Naive thymus-derived CD4-positive, alpha-beta T cell (primary cell): ENCODE data around the gene AFDN. TPM values are rescaled to one million over a fixed set of nuclear protein-coding genes. Genes with fewer than 3 reads are reported as not detected.

Source experiments
- ATAC-seq: fragments of 150-1000 bp; cut with Tn5 transposase; 2 replicates; pipeline ENCODE4 v1.10.0; 2021; ENCODE audit warnings: mild to moderate bottlenecking, moderate library complexity
- CTCF ChIA-PET: fragments of 350-600 bp; sonication (Branson Sonifier 250); formaldehyde crosslinking; loops from one replicate; lab custom pipeline; 2021; ENCODE audit warnings: antibody characterized with exemption; lab: Charles Lee
- POLR2A ChIA-PET: fragments of 350-600 bp; sonication (Branson Sonifier 250); formaldehyde crosslinking; loops from one replicate; lab custom pipeline; 2021; ENCODE audit warnings: antibody characterized with exemption, inconsistent platforms; lab: Charles Lee
- DNase-seq, 9 donors: peaks; one replicate each; pipeline versions ENCODE4 v3.0.0 to v3.0.0-alpha.2; 2020 to 2022; ENCODE audit warnings: mixed read lengths in 1 of 9
- H3K27ac ChIP-seq: one replicate; pipeline ENCODE4 v1.7.0; 2013; ENCODE audit warnings: mild to moderate bottlenecking, low read depth, low read length, moderate library complexity
- H3K27me3 ChIP-seq, 2 donors: one replicate each; pipeline ENCODE4 v1.7.0; 2013; ENCODE audit warnings: low read length in 2 of 2, mild to moderate bottlenecking in 2 of 2, moderate library complexity in 2 of 2; ENCODE audit not compliant: control insufficient read depth in 2 of 2, insufficient read depth in 2 of 2
- H3K36me3 ChIP-seq, 3 experiments: 1 replicate in 2 of 3; 2 replicates in 1 of 3; pipeline ENCODE4 v1.7.0; 2013; ENCODE audit warnings: low read length in 3 of 3, mild to moderate bottlenecking in 3 of 3, moderate library complexity in 1 of 3; ENCODE audit not compliant: insufficient read depth in 3 of 3, control insufficient read depth in 2 of 3
- H3K4me1 ChIP-seq, 2 donors: one replicate each; pipeline ENCODE4 v1.7.0; 2013; ENCODE audit warnings: low read length in 2 of 2, mild to moderate bottlenecking in 2 of 2, moderate library complexity in 1 of 2; ENCODE audit not compliant: control insufficient read depth in 2 of 2, insufficient read depth in 2 of 2
- H3K4me3 ChIP-seq: 2 replicates; pipeline ENCODE4 v1.7.0; 2013; ENCODE audit warnings: mild to moderate bottlenecking, low read length
- H3K9me3 ChIP-seq, 3 experiments: 1 replicate in 2 of 3; 2 replicates in 1 of 3; pipeline ENCODE4 v1.7.0; 2013; ENCODE audit warnings: low read length in 3 of 3; ENCODE audit not compliant: control insufficient read depth in 2 of 3
- H3K27ac Mint-ChIP-seq, 9 donors: one replicate each; pipeline ENCODE4 v1.8.0; 2020 to 2022; ENCODE audit warnings: mixed read lengths in 9 of 9, mild to moderate bottlenecking in 8 of 9, moderate library complexity in 5 of 9, inconsistent platforms in 2 of 9
- H3K27me3 Mint-ChIP-seq, 5 donors: one replicate each; pipeline ENCODE4 v1.8.0; 2021 to 2022; ENCODE audit warnings: mixed read lengths in 5 of 5, mild to moderate bottlenecking in 1 of 5
- H3K36me3 Mint-ChIP-seq, 5 donors: one replicate each; pipeline ENCODE4 v1.8.0; 2020 to 2022; ENCODE audit warnings: mixed read lengths in 5 of 5, mild to moderate bottlenecking in 3 of 5, inconsistent platforms in 1 of 5
- H3K4me1 Mint-ChIP-seq, 7 donors: one replicate each; pipeline ENCODE4 v1.8.0; 2020 to 2022; ENCODE audit warnings: mixed read lengths in 7 of 7, mild to moderate bottlenecking in 3 of 7, inconsistent platforms in 1 of 7
- H3K4me3 Mint-ChIP-seq, 10 donors: one replicate each; pipeline ENCODE4 v1.8.0; 2020 to 2022; ENCODE audit warnings: mild to moderate bottlenecking in 10 of 10, mixed read lengths in 10 of 10, moderate library complexity in 6 of 10, inconsistent platforms in 2 of 10
- H3K9me3 Mint-ChIP-seq, 11 donors: one replicate each; pipeline ENCODE4 v1.8.0; 2020 to 2022; ENCODE audit warnings: mixed read lengths in 11 of 11, mild to moderate bottlenecking in 4 of 11, inconsistent platforms in 1 of 11, moderate library complexity in 1 of 11
- intact Hi-C, 2 donors: fragments of 100-400 bp; cut with micrococcal nuclease; formaldehyde crosslinking; loops; one replicate each; pipeline ENCODE4 v1.15.1; 2023
- polyA plus RNA-seq, 2 donors: library from polyadenylated mRNA; unstranded; fragments of 300-500 nt; fragmentation: Illumina TruSeq; gene quantifications; one replicate each; pipeline ENCODE4 v1.2.3, GENCODE V29; 2021
- total RNA-seq, 6 experiments: library from RNA in 5 of 6; stranded (reverse) in 5 of 6; gene quantifications; 1 replicate in 5 of 6; 2 replicates in 1 of 6; pipeline ENCODE4 v1.2.3 and lab custom pipeline; 2021 to 2026

The AFDN gene
- total and polyA plus RNA-seq, 7 experiments from 2014 or later, result 0.08 to 55.1 (median 3.6) TPM

GRCh38 chr6:167879612-167880011, 52.9 kb downstream of the AFDN start:
- no peaks in the 10 kb centered on the region for H3K36me3 ChIP-seq
- Mint-ChIP-seq H3K27me3 (peaks cover 0 to 21% (median 8%) of the 10 kb centered on the region in 5 donors), H3K36me3 (peaks cover 0 to 11% (median 0%) of the 10 kb centered on the region in 5 donors), H3K9me3 (no peaks in the 10 kb centered on the region), H3K4me3 (no peak overlapping the region), H3K27ac (no peak overlapping the region), H3K4me1 (no peaks in the 10 kb centered on the region)
- no peak overlapping the region for H3K4me3 ChIP-seq
- no peak for ATAC-seq
- H3K4me1 ChIP-seq, result no peaks in the 10 kb centered on the region
- ChIA-PET CTCF (no interaction called here), POLR2A (no interaction called here)
- intact Hi-C loops, result no loop called here
- no peaks in the 10 kb centered on the region for H3K9me3 ChIP-seq
- H3K27ac ChIP-seq, result no peak overlapping the region
- DNase-seq, result no peak
- no peaks in the 10 kb centered on the region for H3K27me3 ChIP-seq

- H3K36me3 ChIP-seq, result no peaks in the 10 kb centered on the region
- peaks cover 0 to 13% (median 0%) of the 10 kb centered on the region in 5 donors for H3K36me3 Mint-ChIP-seq
- no peak overlapping the region for H3K4me3 Mint-ChIP-seq
- peaks cover 0 to 21% (median 8%) of the 10 kb centered on the region in 5 donors for H3K27me3 Mint-ChIP-seq
- intact Hi-C loops, result no loop called here
- no peak overlapping the region for H3K27ac ChIP-seq
- no peaks in the 10 kb centered on the region for H3K9me3 Mint-ChIP-seq
- H3K4me1 Mint-ChIP-seq, result no peaks in the 10 kb centered on the region
- H3K27me3 ChIP-seq, result no peaks in the 10 kb centered on the region
- ChIA-PET POLR2A (no interaction called here), CTCF (no interaction called here)
- ATAC-seq (no peak), DNase-seq (no peak)
- H3K4me3 ChIP-seq, result no peak overlapping the region
- H3K27ac Mint-ChIP-seq, result no peak overlapping the region
- no peaks in the 10 kb centered on the region for H3K4me1 ChIP-seq
- no peaks in the 10 kb centered on the region for H3K9me3 ChIP-seq
Observed at GRCh38 chr6:167881327-167881726, 54.6 kb downstream of the AFDN start.

GRCh38 chr6:167882244-167882643, 55.5 kb downstream of the AFDN start:
- Histone ChIP-seq H3K4me3 (no peak overlapping the region), H3K9me3 (no peaks in the 10 kb centered on the region), H3K27me3 (no peaks in the 10 kb centered on the region), H3K4me1 (no peaks in the 10 kb centered on the region), H3K36me3 (no peaks in the 10 kb centered on the region), H3K27ac (no peak overlapping the region)
- POLR2A ChIA-PET, result no interaction called here
- no peak for ATAC-seq
- CTCF ChIA-PET, result no interaction called here
- Mint-ChIP-seq H3K4me1 (no peaks in the 10 kb centered on the region), H3K4me3 (no peak overlapping the region), H3K36me3 (peaks cover 0 to 13% (median 0%) of the 10 kb centered on the region in 5 donors), H3K9me3 (no peaks in the 10 kb centered on the region), H3K27ac (no peak overlapping the region), H3K27me3 (peaks cover 0 to 16% (median 8%) of the 10 kb centered on the region in 5 donors)
- intact Hi-C loops, result no loop called here
- no peak for DNase-seq

GRCh38 chr6:167888098-167888497, 61.4 kb downstream of the AFDN start:
- POLR2A ChIA-PET, result no interaction called here
- Histone ChIP-seq H3K27me3 (no peaks in the 10 kb centered on the region), H3K27ac (no peak overlapping the region), H3K4me1 (no peaks in the 10 kb centered on the region), H3K4me3 (no peak overlapping the region), H3K36me3 (no peaks in the 10 kb centered on the region), H3K9me3 (no peaks in the 10 kb centered on the region)
- CTCF ChIA-PET, result no interaction called here
- no peak overlapping the region for H3K4me3 Mint-ChIP-seq
- DNase-seq, result no peak
- H3K27ac Mint-ChIP-seq, result no peak overlapping the region
- ATAC-seq, result no peak
- no peaks in the 10 kb centered on the region for H3K27me3 Mint-ChIP-seq
- no peaks in the 10 kb centered on the region for H3K4me1 Mint-ChIP-seq
- intact Hi-C loops, result no loop called here
- H3K9me3 Mint-ChIP-seq, result no peaks in the 10 kb centered on the region
- peaks cover 0 to 3% (median 0%) of the 10 kb centered on the region in 5 donors for H3K36me3 Mint-ChIP-seq

- no peak overlapping the region for H3K27ac ChIP-seq
Observed at GRCh38 chr6:167892835-167893815, 66.4 kb downstream of the AFDN start.

GRCh38 chr6:167894965-167895364, 68.3 kb downstream of the AFDN start:
- ChIA-PET POLR2A (no interaction called here), CTCF (no interaction called here)
- Mint-ChIP-seq H3K27ac (no peak overlapping the region), H3K36me3 (no peaks in the 10 kb centered on the region), H3K27me3 (peaks cover 0 to 3% (median 0%) of the 10 kb centered on the region in 5 donors), H3K4me1 (no peaks in the 10 kb centered on the region), H3K4me3 (no peak overlapping the region), H3K9me3 (no peaks in the 10 kb centered on the region)
- ATAC-seq, result no peak
- Histone ChIP-seq H3K9me3 (no peaks in the 10 kb centered on the region), H3K27ac (no peak overlapping the region), H3K27me3 (no peaks in the 10 kb centered on the region), H3K36me3 (no peaks in the 10 kb centered on the region), H3K4me3 (no peak overlapping the region), H3K4me1 (no peaks in the 10 kb centered on the region)
- DNase-seq, result no peak
- intact Hi-C loops, result loop anchor here in 1 of 2 donors (5.0 kb wide), 2 partner anchors 678 to 713 kb away; no protein-coding TSS in a partner anchor

More at GRCh38 chr6:167892835-167893815, 66.4 kb downstream of the AFDN start:
- no peaks in the 10 kb centered on the region for H3K27me3 ChIP-seq
- no peaks in the 10 kb centered on the region for H3K4me1 Mint-ChIP-seq
- CTCF ChIA-PET, result no interaction called here
- no peaks in the 10 kb centered on the region for H3K9me3 ChIP-seq
- H3K36me3 Mint-ChIP-seq, result peaks cover 0 to 2% (median 0%) of the 10 kb centered on the region in 5 donors
- no peaks in the 10 kb centered on the region for H3K4me1 ChIP-seq
- no peaks in the 10 kb centered on the region for H3K9me3 Mint-ChIP-seq
- H3K4me3 Mint-ChIP-seq, result no peak overlapping the region
- POLR2A ChIA-PET, result no interaction called here
- H3K27ac Mint-ChIP-seq, result no peak overlapping the region
- H3K36me3 ChIP-seq, result no peaks in the 10 kb centered on the region
- no peak overlapping the region for H3K4me3 ChIP-seq
- intact Hi-C loops, result no loop called here
- DNase-seq, result no peak
- H3K27me3 Mint-ChIP-seq, result peaks cover 0 to 3% (median 0%) of the 10 kb centered on the region in 5 donors
- no peak for ATAC-seq
